Measurements from ENCODE around the gene SLC17A5.

DNA sequence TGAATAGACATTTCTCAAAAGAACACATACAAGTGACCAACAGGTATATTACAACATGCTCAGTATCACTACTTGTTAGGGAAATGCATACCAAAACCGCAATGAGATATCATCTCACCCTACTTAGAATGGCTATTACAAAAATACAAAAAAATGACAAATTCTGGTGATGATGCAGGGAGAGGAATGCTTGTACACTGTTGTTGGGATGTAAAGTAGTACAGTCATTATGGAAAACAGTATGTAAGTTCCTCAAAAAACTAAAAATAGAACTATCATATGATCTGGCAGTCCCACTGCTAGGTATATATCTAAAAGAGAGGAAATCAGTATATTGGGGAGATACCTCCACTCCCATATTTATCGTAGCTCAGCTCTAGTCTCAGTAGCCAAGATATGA is 10.9 kb upstream of the SLC17A5 start:
- TF ChIP-seq GATA3 (IDR thresholded peaks at IDR 0.05; ENCODE audit: low read depth, low read length): no peak
- TF ChIP-seq GATA2 (IDR thresholded peaks at IDR 0.05; ENCODE audit: low read depth, low read length): no peak

All from SH-SY5Y (cell line).